ENCODE results near the gene UBA6.

DNA sequence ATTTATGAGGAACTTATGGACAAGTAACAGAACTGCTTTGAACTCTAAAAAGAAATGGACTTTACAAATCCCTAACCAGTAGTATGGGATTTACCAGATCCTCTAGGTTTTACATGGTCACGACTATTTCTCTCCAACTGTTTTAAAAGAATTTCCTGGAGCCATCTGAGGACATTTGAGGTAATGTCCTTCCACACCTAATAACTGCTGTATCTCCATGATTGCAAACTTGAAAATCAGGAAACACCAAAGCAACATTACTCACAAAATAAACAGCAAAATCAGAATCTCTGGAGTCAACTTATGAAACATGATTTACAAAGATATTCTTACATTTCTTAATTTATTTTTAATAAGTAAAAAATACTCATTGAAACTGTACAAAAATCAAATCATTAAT is 84.5 kb downstream of the UBA6 start:
- TF ChIP-seq, protein P1, sequence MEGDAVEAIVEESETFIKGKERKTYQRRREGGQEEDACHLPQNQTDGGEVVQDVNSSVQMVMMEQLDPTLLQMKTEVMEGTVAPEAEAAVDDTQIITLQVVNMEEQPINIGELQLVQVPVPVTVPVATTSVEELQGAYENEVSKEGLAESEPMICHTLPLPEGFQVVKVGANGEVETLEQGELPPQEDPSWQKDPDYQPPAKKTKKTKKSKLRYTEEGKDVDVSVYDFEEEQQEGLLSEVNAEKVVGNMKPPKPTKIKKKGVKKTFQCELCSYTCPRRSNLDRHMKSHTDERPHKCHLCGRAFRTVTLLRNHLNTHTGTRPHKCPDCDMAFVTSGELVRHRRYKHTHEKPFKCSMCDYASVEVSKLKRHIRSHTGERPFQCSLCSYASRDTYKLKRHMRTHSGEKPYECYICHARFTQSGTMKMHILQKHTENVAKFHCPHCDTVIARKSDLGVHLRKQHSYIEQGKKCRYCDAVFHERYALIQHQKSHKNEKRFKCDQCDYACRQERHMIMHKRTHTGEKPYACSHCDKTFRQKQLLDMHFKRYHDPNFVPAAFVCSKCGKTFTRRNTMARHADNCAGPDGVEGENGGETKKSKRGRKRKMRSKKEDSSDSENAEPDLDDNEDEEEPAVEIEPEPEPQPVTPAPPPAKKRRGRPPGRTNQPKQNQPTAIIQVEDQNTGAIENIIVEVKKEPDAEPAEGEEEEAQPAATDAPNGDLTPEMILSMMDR (IDR thresholded peaks at IDR 0.05; ENCODE audit: low read length): no peak
- no peak for TF ChIP-seq EZH2 (optimal IDR thresholded peaks at IDR 0.05; ENCODE audit: low read depth, low read length)
